SK-N-SH treated with all-trans-retinoic acid at 6 μM for 48 hours (cell line): ENCODE data around the gene SMAD6.

Experiments used
- ATAC-seq: fragments of 200-7000 bp; cut with Tn5 transposase; 3 replicates; pipeline ENCODE4 v1.9.1; 2020; ENCODE audit warnings: mild to moderate bottlenecking, moderate library complexity
- ARNTL ChIP-seq: fragments of 450-650 bp; formaldehyde crosslinking; IDR thresholded peaks from 2 replicates; pipeline ENCODE4 v1.5.0; 2020; ENCODE audit warnings: low read depth, mild to moderate bottlenecking, moderate library complexity, borderline replicate concordance
- CSDC2 ChIP-seq: fragments of 250-450 bp; sonication (Bioruptor Pico); IDR thresholded peaks from 2 replicates; pipeline ENCODE4 v1.5.0; 2020; ENCODE audit warnings: mild to moderate bottlenecking, moderate library complexity
- ESRRG ChIP-seq: fragments of 250-450 bp; sonication (Bioruptor Pico); IDR thresholded peaks from 2 replicates; pipeline ENCODE4 v1.6.1; 2021; ENCODE audit warnings: mild to moderate bottlenecking
- GLIS3 ChIP-seq: fragments of 250-450 bp; sonication (Bioruptor Pico); IDR thresholded peaks from 2 replicates; pipeline ENCODE4 v1.5.0; 2020; ENCODE audit warnings: mild to moderate bottlenecking, moderate library complexity
- OSR1 ChIP-seq: fragments of 250-450 bp; sonication (Bioruptor Pico); IDR thresholded peaks from 2 replicates; pipeline ENCODE4 v1.8.0; 2022; ENCODE audit warnings: moderate library complexity, mild to moderate bottlenecking, inconsistent platforms
- PPARA ChIP-seq: fragments of 250-450 bp; sonication (Bioruptor Pico); IDR thresholded peaks from 2 replicates; pipeline ENCODE4 v1.5.0; 2020; ENCODE audit warnings: mild to moderate bottlenecking, borderline replicate concordance
- SNAI2 ChIP-seq: fragments of 250-450 bp; sonication (Bioruptor Pico); IDR thresholded peaks from 2 replicates; pipeline ENCODE4 v1.5.0; 2020; ENCODE audit warnings: mild to moderate bottlenecking, moderate library complexity
- ZFP3 ChIP-seq: fragments of 250-450 bp; sonication (Bioruptor Pico); IDR thresholded peaks from 2 replicates; pipeline ENCODE4 v1.5.0; 2020; ENCODE audit warnings: mild to moderate bottlenecking, moderate library complexity
- ZNF70 ChIP-seq: fragments of 450-650 bp; formaldehyde crosslinking; IDR thresholded peaks from 2 replicates; pipeline ENCODE4 v1.5.0; 2020; ENCODE audit warnings: mild to moderate bottlenecking, moderate library complexity
- ZNF8 ChIP-seq: fragments of 450-650 bp; formaldehyde crosslinking; IDR thresholded peaks from 2 replicates; pipeline ENCODE4 v1.5.0; 2020; ENCODE audit warnings: mild to moderate bottlenecking, moderate library complexity
- TF ChIP-seq, protein P1 (sequence below): fragments of 250-450 bp; sonication (Bioruptor Pico); IDR thresholded peaks from 2 replicates; pipeline ENCODE4 v1.5.0; 2020; ENCODE audit warnings: mild to moderate bottlenecking, moderate library complexity
- TF ChIP-seq, protein P2 (sequence below): fragments of 250-450 bp; sonication (Bioruptor Pico); IDR thresholded peaks from 2 replicates; pipeline ENCODE4 v1.8.0; 2020; ENCODE audit warnings: mild to moderate bottlenecking, moderate library complexity, borderline replicate concordance
- TF ChIP-seq, protein P3 (sequence below): fragments of 250-450 bp; sonication (Bioruptor Pico); IDR thresholded peaks from 2 replicates; pipeline ENCODE4 v1.5.1; 2021; ENCODE audit warnings: mild to moderate bottlenecking, moderate library complexity
- TF ChIP-seq, protein P4 (sequence below): fragments of 250-450 bp; sonication (Bioruptor Pico); IDR thresholded peaks from 2 replicates; pipeline ENCODE4 v1.5.1; 2020; ENCODE audit warnings: low read depth, mild to moderate bottlenecking, moderate library complexity

Gene SMAD6

DNA sequence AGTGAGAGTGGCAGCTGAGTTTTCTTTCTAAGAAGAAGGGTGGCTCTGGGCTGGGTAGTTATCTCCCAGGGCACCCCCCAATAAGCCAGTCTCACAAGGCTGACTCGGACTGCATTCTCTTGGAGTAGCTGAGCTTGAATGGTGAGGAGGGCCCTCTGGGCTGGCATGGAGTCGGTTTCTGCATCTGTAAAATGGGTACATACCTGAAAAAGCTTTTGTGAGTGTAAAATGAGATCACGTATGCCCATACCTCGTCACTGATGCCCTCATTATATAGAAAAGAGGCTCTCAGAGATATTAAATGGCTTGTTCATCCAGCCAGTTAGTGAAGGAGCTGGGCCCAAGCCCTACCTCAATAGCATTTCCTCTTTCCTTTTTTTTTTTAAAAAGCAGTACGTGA is 41.2 kb downstream of the SMAD6 start:
- ATAC-seq, result no peak
- TF ChIP-seq ZFP3 (CRISPR knock-in tag), result no peak

DNA sequence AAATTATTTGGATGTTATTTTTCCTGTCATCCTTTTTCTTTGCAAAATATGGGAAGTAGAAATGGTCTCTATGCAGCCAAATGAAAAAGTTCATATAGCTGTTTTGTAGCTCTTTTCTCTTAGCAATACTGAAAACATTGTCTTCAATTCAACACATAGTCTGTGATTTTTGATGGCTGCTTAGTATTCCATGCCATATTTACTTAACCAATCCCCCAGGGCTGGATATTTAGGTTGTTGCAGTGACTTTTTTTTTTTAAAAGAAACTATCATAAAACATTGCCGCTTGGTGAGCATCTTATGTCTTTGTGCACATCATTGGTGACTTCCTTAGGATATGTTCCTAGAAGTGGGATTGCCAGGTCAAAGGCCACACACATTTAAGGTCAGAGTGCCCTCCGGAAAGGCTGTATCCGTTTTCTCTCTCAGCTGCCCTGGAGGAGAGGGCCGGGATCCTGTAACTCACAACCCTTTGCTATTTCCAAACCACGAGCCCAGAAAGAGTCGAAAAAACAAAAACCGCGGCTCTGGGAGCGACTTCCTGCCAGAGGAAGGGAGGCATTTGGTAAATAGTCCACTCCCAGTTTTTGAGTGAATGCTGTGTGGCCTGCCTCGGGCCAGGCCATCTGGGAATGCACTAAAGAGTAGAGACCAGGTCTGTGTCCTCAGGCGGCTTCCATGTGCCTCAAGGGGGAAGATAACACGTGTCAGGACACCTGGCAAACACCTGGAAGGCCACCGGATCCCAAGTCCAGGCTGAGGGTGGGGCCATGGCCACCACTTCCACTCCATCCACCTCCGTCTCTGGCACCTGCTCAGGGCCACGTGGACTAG is 41.9 kb downstream of the SMAD6 start:
- TF ChIP-seq GLIS3 (no peak), PPARA (CRISPR knock-in tag) (no peak), ZNF8 (no peak), CSDC2 (CRISPR knock-in tag) (no peak), ARNTL (CRISPR knock-in tag) (no peak)
- TF ChIP-seq, protein P1, sequence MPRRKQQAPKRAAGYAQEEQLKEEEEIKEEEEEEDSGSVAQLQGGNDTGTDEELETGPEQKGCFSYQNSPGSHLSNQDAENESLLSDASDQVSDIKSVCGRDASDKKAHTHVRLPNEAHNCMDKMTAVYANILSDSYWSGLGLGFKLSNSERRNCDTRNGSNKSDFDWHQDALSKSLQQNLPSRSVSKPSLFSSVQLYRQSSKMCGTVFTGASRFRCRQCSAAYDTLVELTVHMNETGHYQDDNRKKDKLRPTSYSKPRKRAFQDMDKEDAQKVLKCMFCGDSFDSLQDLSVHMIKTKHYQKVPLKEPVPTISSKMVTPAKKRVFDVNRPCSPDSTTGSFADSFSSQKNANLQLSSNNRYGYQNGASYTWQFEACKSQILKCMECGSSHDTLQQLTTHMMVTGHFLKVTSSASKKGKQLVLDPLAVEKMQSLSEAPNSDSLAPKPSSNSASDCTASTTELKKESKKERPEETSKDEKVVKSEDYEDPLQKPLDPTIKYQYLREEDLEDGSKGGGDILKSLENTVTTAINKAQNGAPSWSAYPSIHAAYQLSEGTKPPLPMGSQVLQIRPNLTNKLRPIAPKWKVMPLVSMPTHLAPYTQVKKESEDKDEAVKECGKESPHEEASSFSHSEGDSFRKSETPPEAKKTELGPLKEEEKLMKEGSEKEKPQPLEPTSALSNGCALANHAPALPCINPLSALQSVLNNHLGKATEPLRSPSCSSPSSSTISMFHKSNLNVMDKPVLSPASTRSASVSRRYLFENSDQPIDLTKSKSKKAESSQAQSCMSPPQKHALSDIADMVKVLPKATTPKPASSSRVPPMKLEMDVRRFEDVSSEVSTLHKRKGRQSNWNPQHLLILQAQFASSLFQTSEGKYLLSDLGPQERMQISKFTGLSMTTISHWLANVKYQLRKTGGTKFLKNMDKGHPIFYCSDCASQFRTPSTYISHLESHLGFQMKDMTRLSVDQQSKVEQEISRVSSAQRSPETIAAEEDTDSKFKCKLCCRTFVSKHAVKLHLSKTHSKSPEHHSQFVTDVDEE, result no peak
- TF ChIP-seq, protein P2, sequence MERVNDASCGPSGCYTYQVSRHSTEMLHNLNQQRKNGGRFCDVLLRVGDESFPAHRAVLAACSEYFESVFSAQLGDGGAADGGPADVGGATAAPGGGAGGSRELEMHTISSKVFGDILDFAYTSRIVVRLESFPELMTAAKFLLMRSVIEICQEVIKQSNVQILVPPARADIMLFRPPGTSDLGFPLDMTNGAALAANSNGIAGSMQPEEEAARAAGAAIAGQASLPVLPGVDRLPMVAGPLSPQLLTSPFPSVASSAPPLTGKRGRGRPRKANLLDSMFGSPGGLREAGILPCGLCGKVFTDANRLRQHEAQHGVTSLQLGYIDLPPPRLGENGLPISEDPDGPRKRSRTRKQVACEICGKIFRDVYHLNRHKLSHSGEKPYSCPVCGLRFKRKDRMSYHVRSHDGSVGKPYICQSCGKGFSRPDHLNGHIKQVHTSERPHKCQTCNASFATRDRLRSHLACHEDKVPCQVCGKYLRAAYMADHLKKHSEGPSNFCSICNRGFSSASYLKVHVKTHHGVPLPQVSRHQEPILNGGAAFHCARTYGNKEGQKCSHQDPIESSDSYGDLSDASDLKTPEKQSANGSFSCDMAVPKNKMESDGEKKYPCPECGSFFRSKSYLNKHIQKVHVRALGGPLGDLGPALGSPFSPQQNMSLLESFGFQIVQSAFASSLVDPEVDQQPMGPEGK, result no peak

DNA sequence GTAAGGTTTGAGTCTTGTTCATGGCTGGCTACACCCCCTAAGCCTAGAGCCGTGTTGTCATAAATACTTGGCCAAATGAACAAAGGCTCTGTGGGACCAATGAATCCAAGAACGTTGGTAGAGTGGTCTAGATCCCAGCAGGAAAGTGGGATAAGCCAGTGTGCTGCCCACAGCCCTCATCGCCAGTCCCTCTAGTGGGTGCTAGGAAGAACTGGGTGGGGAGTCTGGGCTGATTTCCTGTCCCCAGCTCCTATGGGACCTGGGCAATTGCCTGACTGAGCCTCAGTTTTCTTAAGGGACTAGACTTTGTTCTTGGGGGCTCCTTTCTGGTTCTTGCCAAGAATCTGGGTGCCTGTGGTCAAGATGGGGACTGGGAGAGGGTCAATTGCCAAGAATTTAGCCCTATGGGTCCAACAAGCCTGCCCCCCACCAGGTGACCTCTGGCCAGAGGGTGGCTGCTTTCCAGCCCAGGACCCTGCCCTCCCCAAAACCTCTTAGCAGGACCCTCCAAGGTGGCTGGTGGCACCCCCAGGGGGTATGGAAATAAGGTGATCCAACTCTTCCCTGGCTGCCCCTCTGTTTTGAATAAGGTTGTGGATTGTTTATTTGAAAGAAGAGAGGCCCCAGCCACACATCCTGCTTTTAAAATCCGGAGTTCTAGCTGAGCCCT is 42.7 kb downstream of the SMAD6 start:
- TF ChIP-seq, protein P3, sequence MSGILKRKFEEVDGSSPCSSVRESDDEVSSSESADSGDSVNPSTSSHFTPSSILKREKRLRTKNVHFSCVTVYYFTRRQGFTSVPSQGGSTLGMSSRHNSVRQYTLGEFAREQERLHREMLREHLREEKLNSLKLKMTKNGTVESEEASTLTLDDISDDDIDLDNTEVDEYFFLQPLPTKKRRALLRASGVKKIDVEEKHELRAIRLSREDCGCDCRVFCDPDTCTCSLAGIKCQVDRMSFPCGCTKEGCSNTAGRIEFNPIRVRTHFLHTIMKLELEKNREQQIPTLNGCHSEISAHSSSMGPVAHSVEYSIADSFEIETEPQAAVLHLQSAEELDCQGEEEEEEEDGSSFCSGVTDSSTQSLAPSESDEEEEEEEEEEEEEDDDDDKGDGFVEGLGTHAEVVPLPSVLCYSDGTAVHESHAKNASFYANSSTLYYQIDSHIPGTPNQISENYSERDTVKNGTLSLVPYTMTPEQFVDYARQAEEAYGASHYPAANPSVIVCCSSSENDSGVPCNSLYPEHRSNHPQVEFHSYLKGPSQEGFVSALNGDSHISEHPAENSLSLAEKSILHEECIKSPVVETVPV (CRISPR knock-in tag), result no peak
- TF ChIP-seq CSDC2 (CRISPR knock-in tag), result no peak
- TF ChIP-seq SNAI2 (CRISPR knock-in tag), result no peak
- TF ChIP-seq ZNF70 (CRISPR knock-in tag), result no peak
- TF ChIP-seq, protein P1, result no peak
- TF ChIP-seq GLIS3, result no peak
- no peak for ATAC-seq

More for the DNA sequence above, 41.9 kb downstream of the SMAD6 start:
- ATAC-seq, result no peak

DNA sequence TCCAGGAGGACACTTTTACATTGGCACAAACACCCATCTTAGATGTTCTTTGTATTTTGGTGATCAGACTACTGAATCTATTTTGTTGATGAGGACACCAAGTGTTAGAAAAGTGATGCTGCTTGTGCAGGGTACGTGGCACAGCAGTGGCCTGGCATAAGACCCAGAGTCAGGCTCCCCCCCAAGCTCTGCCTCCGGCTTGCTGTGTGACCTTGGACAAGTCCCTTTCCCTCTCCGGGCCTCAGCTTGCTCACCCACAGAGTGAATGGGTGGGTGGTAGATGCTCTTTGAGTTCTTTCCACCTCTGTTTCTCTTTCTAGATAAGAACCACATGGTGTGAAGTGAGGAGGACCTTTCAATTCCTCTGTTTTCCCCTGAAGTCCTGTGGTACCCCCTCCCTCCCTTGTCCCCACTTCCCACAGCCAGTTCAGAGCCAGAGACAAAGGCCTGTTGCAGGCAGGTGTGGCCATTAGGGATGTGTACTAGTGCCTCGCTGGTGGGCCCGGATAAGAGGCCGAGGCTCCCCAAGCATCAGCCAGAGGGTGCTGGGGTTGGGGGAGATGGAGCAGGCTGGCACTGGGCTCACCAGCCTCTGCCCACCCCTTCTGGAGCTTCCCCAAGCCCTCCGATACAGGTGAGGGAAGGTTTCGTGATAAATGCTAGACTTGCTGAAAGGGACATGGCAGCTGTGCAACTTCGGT is 43.6 kb downstream of the SMAD6 start:
- TF ChIP-seq GLIS3 (no peak), OSR1 (CRISPR knock-in tag) (no peak), ESRRG (CRISPR knock-in tag) (no peak)
- TF ChIP-seq, protein P4, sequence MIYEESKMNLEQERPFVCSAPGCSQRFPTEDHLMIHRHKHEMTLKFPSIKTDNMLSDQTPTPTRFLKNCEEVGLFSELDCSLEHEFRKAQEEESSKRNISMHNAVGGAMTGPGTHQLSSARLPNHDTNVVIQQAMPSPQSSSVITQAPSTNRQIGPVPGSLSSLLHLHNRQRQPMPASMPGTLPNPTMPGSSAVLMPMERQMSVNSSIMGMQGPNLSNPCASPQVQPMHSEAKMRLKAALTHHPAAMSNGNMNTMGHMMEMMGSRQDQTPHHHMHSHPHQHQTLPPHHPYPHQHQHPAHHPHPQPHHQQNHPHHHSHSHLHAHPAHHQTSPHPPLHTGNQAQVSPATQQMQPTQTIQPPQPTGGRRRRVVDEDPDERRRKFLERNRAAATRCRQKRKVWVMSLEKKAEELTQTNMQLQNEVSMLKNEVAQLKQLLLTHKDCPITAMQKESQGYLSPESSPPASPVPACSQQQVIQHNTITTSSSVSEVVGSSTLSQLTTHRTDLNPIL (CRISPR knock-in tag), result no peak
- TF ChIP-seq, all 23 proteins: peak for 0
- no peak for ATAC-seq
